HG03460 (cell line): ENCODE results near the gene PLCB4.
"Not testable (repeated sequence)": the region's sequence is repeated elsewhere in the genome, so short reads cannot be mapped to it uniquely, and the experiment has no call there.

Source experiments
- ATAC-seq: cut with Tn5 transposase; IDR thresholded peaks from one replicate; pipeline ENCODE4 v1.9.1; 2021; ENCODE audit not compliant: unreplicated experiment

The PLCB4 gene

GRCh38 chr20:9068841-9069663 lies at the start of gene PLCB4:
PLCB4 (plus strand) TSS chr20:9069087; CDS start chr20:9307815, 238,728 bp downstream.
- no peak for ATAC-seq

- ATAC-seq: no peak
These were observed 49.1 kb upstream of the PLCB4 start for GRCh38 chr20:9019833-9020232.

- no peak for ATAC-seq
These were observed 47.7 kb upstream of the PLCB4 start for GRCh38 chr20:9021216-9021615.

- ATAC-seq: no peak
These were observed 47.2 kb upstream of the PLCB4 start for GRCh38 chr20:9021699-9022098.

GRCh38 chr20:9022376-9022775 lies 46.5 kb upstream of the PLCB4 start:
- ATAC-seq: no peak

- no peak for ATAC-seq
These were observed 44.3 kb upstream of the PLCB4 start for GRCh38 chr20:9024606-9025005.

- ATAC-seq: no peak
These were observed 43.9 kb upstream of the PLCB4 start for GRCh38 chr20:9025011-9025410.

- no peak for ATAC-seq
These were observed 43.2 kb upstream of the PLCB4 start for GRCh38 chr20:9025643-9026042.

- ATAC-seq: no peak
These were observed 41.3 kb upstream of the PLCB4 start for GRCh38 chr20:9027626-9028025.

GRCh38 chr20:9028419-9028818 lies 40.5 kb upstream of the PLCB4 start:
- ATAC-seq: no peak

- ATAC-seq: no peak
These were observed 36.9 kb upstream of the PLCB4 start for GRCh38 chr20:9031991-9032390.

- ATAC-seq: no peak
These were observed 36.1 kb upstream of the PLCB4 start for GRCh38 chr20:9032758-9033157.

GRCh38 chr20:9035126-9035525 lies 33.8 kb upstream of the PLCB4 start:
- no peak for ATAC-seq

GRCh38 chr20:9036593-9036992 lies 32.3 kb upstream of the PLCB4 start:
- ATAC-seq: no peak

GRCh38 chr20:9038791-9039535 lies 29.9 kb upstream of the PLCB4 start:
- no peak for ATAC-seq

GRCh38 chr20:9040863-9041524 lies 27.9 kb upstream of the PLCB4 start:
- no peak for ATAC-seq

- no peak for ATAC-seq
These were observed 25.5 kb upstream of the PLCB4 start for GRCh38 chr20:9043364-9043763.

- not testable (repeated sequence) for ATAC-seq
These were observed 21.0 kb upstream of the PLCB4 start for GRCh38 chr20:9047928-9048327.

- ATAC-seq: no peak
These were observed 17.4 kb upstream of the PLCB4 start for GRCh38 chr20:9051508-9051907.

- ATAC-seq: no peak
These were observed 16.8 kb upstream of the PLCB4 start for GRCh38 chr20:9052136-9052535.

- no peak for ATAC-seq
These were observed 15.8 kb upstream of the PLCB4 start for GRCh38 chr20:9053108-9053507.

GRCh38 chr20:9054176-9054575 lies 14.7 kb upstream of the PLCB4 start:
- ATAC-seq: no peak
